Loucy (cell line): Measurements from ENCODE around the gene DSE.

ENCODE experiments used
- H2AFZ ChIP-seq: fragments of 200-600 bp; sonication (generic); 2 replicates; pipeline ENCODE4 v1.6.0; 2016; ENCODE audit warnings: antibody characterized with exemption, mild to moderate bottlenecking, low read length, moderate library complexity
- H3F3A ChIP-seq: fragments of 200-600 bp; 2 replicates; pipeline ENCODE4 v1.6.0; 2016; ENCODE audit warnings: antibody characterized with exemption, low read depth, mild to moderate bottlenecking
- H3K27me3 ChIP-seq: fragments of 200-600 bp; sonication (generic); 2 replicates; pipeline ENCODE4 v1.6.1; 2014; ENCODE audit warnings: low read length, mild to moderate bottlenecking; ENCODE audit not compliant: insufficient read depth, poor library complexity, severe bottlenecking
- H3K36me3 ChIP-seq: fragments of 200-600 bp; sonication (generic); 2 replicates; pipeline ENCODE4 v1.6.1; 2016; ENCODE audit warnings: low read length; ENCODE audit not compliant: insufficient read depth
- H3K4me1 ChIP-seq: fragments of 200-600 bp; sonication (generic); 2 replicates; pipeline ENCODE4 v1.5.1; 2014; ENCODE audit warnings: low read length, mild to moderate bottlenecking; ENCODE audit not compliant: insufficient read depth, poor library complexity, severe bottlenecking
- H3K4me2 ChIP-seq: fragments of 200-600 bp; sonication (generic); 2 replicates; pipeline ENCODE4 v1.6.0; 2014; ENCODE audit warnings: antibody characterized with exemption, low read length, low read depth, mild to moderate bottlenecking; ENCODE audit not compliant: poor library complexity, severe bottlenecking
- H3K4me3 ChIP-seq: fragments of 200-600 bp; sonication (generic); 2 replicates; pipeline ENCODE4 v1.5.1; 2014; ENCODE audit warnings: low read length, mild to moderate bottlenecking, mixed read lengths; ENCODE audit not compliant: poor library complexity, severe bottlenecking
- H3K79me2 ChIP-seq: fragments of 200-600 bp; sonication (generic); 2 replicates; pipeline ENCODE4 v1.6.1; 2014; ENCODE audit warnings: low read length; ENCODE audit not compliant: insufficient read depth
- H3K9ac ChIP-seq: fragments of 200-600 bp; sonication (generic); 2 replicates; pipeline ENCODE4 v1.6.0; 2014; ENCODE audit warnings: mild to moderate bottlenecking, low read depth, low read length, moderate library complexity; ENCODE audit not compliant: poor library complexity, severe bottlenecking
- H3K9me2 ChIP-seq: fragments of 200-600 bp; sonication (generic); replicated peaks from 2 replicates; pipeline ENCODE4 v1.6.1; 2016; ENCODE audit warnings: low read depth, low read length, mixed read lengths
- H3K9me3 ChIP-seq: fragments of 200-600 bp; sonication (generic); 2 replicates; pipeline ENCODE4 v1.6.1; 2014; ENCODE audit warnings: mild to moderate bottlenecking, antibody characterized with exemption, low read length, low read depth; ENCODE audit not compliant: insufficient read depth
- H4K20me1 ChIP-seq: fragments of 200-600 bp; sonication (generic); 2 replicates; pipeline ENCODE4 v1.6.0; 2014; ENCODE audit warnings: antibody characterized with exemption, low read length, mild to moderate bottlenecking; ENCODE audit not compliant: insufficient read depth, poor library complexity, severe bottlenecking
- CTCF ChIP-seq: fragments of 200-600 bp; sonication (generic); conservative IDR thresholded peaks from 2 replicates; pipeline ENCODE4 v1.5.1; 2014; ENCODE audit warnings: mild to moderate bottlenecking, antibody characterized with exemption, low read length
- EZH2phosphoT487 ChIP-seq: fragments of 200-600 bp; IDR thresholded peaks from 2 replicates; pipeline ENCODE4 v1.6.1; 2018; ENCODE audit warnings: antibody characterized with exemption, mild to moderate bottlenecking, moderate library complexity, borderline replicate concordance

DSE gene

GRCh38 chr6:116456927-116457326 is 86.2 kb downstream of the DSE start:
- H4K20me1 ChIP-seq: no peaks in the 10 kb centered on the region
- no peaks in the 10 kb centered on the region for H3K9me3 ChIP-seq
- H3K9me2 ChIP-seq: no peaks in the 10 kb centered on the region
- no peak for TF ChIP-seq CTCF
- no peak overlapping the region for H3K9ac ChIP-seq
- peaks cover 3% of the 10 kb centered on the region; the same call in 1 of the 2 replicates for H3F3A ChIP-seq
- no peaks in the 10 kb centered on the region for H3K79me2 ChIP-seq
- H3K36me3 ChIP-seq: no peaks in the 10 kb centered on the region
- H2AFZ ChIP-seq: no peak overlapping the region
- H3K4me3 ChIP-seq: no peak overlapping the region
- peaks cover 9% of the 10 kb centered on the region for H3K4me1 ChIP-seq
- no peak overlapping the region for H3K4me2 ChIP-seq
- no peaks in the 10 kb centered on the region for H3K27me3 ChIP-seq

GRCh38 chr6:116458264-116458663 is 87.5 kb downstream of the DSE start:
- Histone ChIP-seq H3K36me3 (no peaks in the 10 kb centered on the region), H3K79me2 (peaks cover 3% of the 10 kb centered on the region; the same call in 1 of the 2 replicates), H3K4me2 (no peak overlapping the region), H2AFZ (no peak overlapping the region), H3F3A (peaks cover 3% of the 10 kb centered on the region; the same call in 1 of the 2 replicates), H3K9me2 (no peaks in the 10 kb centered on the region), H3K9ac (no peak overlapping the region), H3K9me3 (no peaks in the 10 kb centered on the region), H3K27me3 (no peaks in the 10 kb centered on the region), H3K4me3 (no peak overlapping the region), H3K4me1 (peaks cover 16% of the 10 kb centered on the region), H4K20me1 (no peaks in the 10 kb centered on the region)
- TF ChIP-seq EZH2phosphoT487: no peak
- TF ChIP-seq CTCF: no peak

- H3K4me2 ChIP-seq: no peak overlapping the region
- TF ChIP-seq CTCF (no peak), EZH2phosphoT487 (no peak)
- H3K9me3 ChIP-seq: no peaks in the 10 kb centered on the region
- no peaks in the 10 kb centered on the region for H3K9me2 ChIP-seq
- peaks cover 3% of the 10 kb centered on the region; the same call in 1 of the 2 replicates for H3F3A ChIP-seq
- H3K4me3 ChIP-seq: no peak overlapping the region
- H4K20me1 ChIP-seq: no peaks in the 10 kb centered on the region
- H2AFZ ChIP-seq: no peak overlapping the region
- H3K27me3 ChIP-seq: no peaks in the 10 kb centered on the region
- peaks cover 3% of the 10 kb centered on the region; the same call in 1 of the 2 replicates for H3K79me2 ChIP-seq
- no peaks in the 10 kb centered on the region for H3K36me3 ChIP-seq
- peaks cover 26% of the 10 kb centered on the region for H3K4me1 ChIP-seq
- H3K9ac ChIP-seq: no peak overlapping the region
Measured at GRCh38 chr6:116459927-116460326, 89.2 kb downstream of the DSE start.
